ENCODE results near the gene ORM2.

The ORM2 gene

GRCh38 chr9:114309096-114309495 lies 20.6 kb upstream of the ORM2 start:
- DNase-seq, result no peak
- H3K4me3 Mint-ChIP-seq, result no peak overlapping the region
- H3K36me3 Mint-ChIP-seq (ENCODE audit: low read depth), result peaks cover 31% of the 10 kb centered on the region
- H3K9me3 Mint-ChIP-seq, result no peaks in the 10 kb centered on the region
- H3K27me3 Mint-ChIP-seq (ENCODE audit: low read depth, poor library complexity), result peaks cover under 1% of the 10 kb centered on the region
- no peak overlapping the region for H3K27ac Mint-ChIP-seq
- TF ChIP-seq, protein P1, sequence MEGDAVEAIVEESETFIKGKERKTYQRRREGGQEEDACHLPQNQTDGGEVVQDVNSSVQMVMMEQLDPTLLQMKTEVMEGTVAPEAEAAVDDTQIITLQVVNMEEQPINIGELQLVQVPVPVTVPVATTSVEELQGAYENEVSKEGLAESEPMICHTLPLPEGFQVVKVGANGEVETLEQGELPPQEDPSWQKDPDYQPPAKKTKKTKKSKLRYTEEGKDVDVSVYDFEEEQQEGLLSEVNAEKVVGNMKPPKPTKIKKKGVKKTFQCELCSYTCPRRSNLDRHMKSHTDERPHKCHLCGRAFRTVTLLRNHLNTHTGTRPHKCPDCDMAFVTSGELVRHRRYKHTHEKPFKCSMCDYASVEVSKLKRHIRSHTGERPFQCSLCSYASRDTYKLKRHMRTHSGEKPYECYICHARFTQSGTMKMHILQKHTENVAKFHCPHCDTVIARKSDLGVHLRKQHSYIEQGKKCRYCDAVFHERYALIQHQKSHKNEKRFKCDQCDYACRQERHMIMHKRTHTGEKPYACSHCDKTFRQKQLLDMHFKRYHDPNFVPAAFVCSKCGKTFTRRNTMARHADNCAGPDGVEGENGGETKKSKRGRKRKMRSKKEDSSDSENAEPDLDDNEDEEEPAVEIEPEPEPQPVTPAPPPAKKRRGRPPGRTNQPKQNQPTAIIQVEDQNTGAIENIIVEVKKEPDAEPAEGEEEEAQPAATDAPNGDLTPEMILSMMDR (IDR thresholded peaks at IDR 0.05), result no peak
- H3K4me1 Mint-ChIP-seq, result peaks cover 14% of the 10 kb centered on the region

GRCh38 chr9:114310471-114311450 lies 18.9 kb upstream of the ORM2 start:
- H3K36me3 Mint-ChIP-seq (ENCODE audit: low read depth), result peaks cover 31% of the 10 kb centered on the region
- no peak overlapping the region for H3K27ac Mint-ChIP-seq
- H3K4me3 Mint-ChIP-seq, result no peak overlapping the region
- H3K4me1 Mint-ChIP-seq, result peaks cover 5% of the 10 kb centered on the region
- no peak for DNase-seq
- H3K9me3 Mint-ChIP-seq, result no peaks in the 10 kb centered on the region
- no peaks in the 10 kb centered on the region for H3K27me3 Mint-ChIP-seq (ENCODE audit: low read depth, poor library complexity)
- TF ChIP-seq, protein P1 (IDR thresholded peaks at IDR 0.05), result no peak

- Mint-ChIP-seq H3K9me3 (no peaks in the 10 kb centered on the region), H3K36me3 (ENCODE audit: low read depth) (peaks cover 31% of the 10 kb centered on the region), H3K4me1 (peaks cover 7% of the 10 kb centered on the region), H3K27me3 (ENCODE audit: low read depth, poor library complexity) (peaks cover 5% of the 10 kb centered on the region), H3K27ac (peak overlapping the region; percentile 59), H3K4me3 (no peak overlapping the region)
- TF ChIP-seq, protein P1 (IDR thresholded peaks at IDR 0.05), result no peak
- DNase-seq, result no peak
Measured at GRCh38 chr9:114311571-114312512, 17.8 kb upstream of the ORM2 start.

DNA sequence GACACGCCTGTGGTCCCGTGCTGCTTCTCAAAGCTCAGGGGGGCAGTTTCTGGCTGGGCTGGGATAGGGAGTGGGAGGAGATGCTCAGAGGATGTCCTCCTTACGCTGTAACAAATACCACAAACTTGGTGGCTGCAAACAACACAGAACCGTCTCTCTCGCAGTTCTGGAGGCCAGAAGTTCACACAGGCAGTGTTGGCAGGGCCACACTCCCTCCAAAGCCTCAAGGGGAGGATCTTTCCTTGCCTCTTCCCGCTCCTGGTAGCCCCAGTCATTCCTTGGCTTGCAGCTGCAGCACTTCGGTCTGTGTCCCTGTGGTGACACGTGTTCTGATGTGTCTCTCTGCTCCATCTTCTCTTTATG lies 17.2 kb upstream of the ORM2 start:
- DNase-seq, result no peak
- H3K4me3 Mint-ChIP-seq, result no peak overlapping the region
- peaks cover 5% of the 10 kb centered on the region for H3K27me3 Mint-ChIP-seq (ENCODE audit: low read depth, poor library complexity)
- TF ChIP-seq, protein P1 (IDR thresholded peaks at IDR 0.05), result no peak
- H3K4me1 Mint-ChIP-seq, result peaks cover 8% of the 10 kb centered on the region
- H3K9me3 Mint-ChIP-seq, result no peaks in the 10 kb centered on the region
- no peak overlapping the region for H3K27ac Mint-ChIP-seq
- H3K36me3 Mint-ChIP-seq (ENCODE audit: low read depth), result peaks cover 31% of the 10 kb centered on the region

- Mint-ChIP-seq H3K4me1 (peaks cover 8% of the 10 kb centered on the region), H3K27ac (no peak overlapping the region), H3K4me3 (no peak overlapping the region), H3K27me3 (ENCODE audit: low read depth, poor library complexity) (peaks cover 5% of the 10 kb centered on the region), H3K36me3 (ENCODE audit: low read depth) (peaks cover 31% of the 10 kb centered on the region), H3K9me3 (no peaks in the 10 kb centered on the region)
- TF ChIP-seq, protein P1 (IDR thresholded peaks at IDR 0.05), result no peak
- no peak for DNase-seq
Measured at GRCh38 chr9:114313186-114313585, 16.5 kb upstream of the ORM2 start.
